Fibroblast of lung (primary cell): ENCODE results near the gene PIP5K1C. TPM values are rescaled to one million over a fixed set of nuclear protein-coding genes. Genes with fewer than 3 reads are reported as not detected.

Source experiments
- DNase-seq, 2 donors: peaks; one replicate each; pipeline versions ENCODE4 v3.0.0 to v3.0.0-alpha.2; 2010; ENCODE audit warnings: low read depth in 2 of 2
- H2AFZ ChIP-seq: 2 replicates; pipeline ENCODE4 v1.5.1; 2012; ENCODE audit warnings: low read length, control low read depth, inconsistent platforms
- H3K27ac ChIP-seq: 2 replicates; pipeline ENCODE4 v1.5.1; 2011; ENCODE audit warnings: low read length, control low read depth; ENCODE audit not compliant: insufficient read depth
- H3K27me3 ChIP-seq: 2 replicates; pipeline ENCODE4 v1.5.1; 2011; ENCODE audit warnings: mild to moderate bottlenecking, low read length; ENCODE audit not compliant: control insufficient read depth, insufficient read depth
- H3K36me3 ChIP-seq: 2 replicates; pipeline ENCODE4 v1.5.1; 2011; ENCODE audit warnings: low read length; ENCODE audit not compliant: control insufficient read depth, insufficient read depth
- H3K4me1 ChIP-seq: 2 replicates; pipeline ENCODE4 v1.5.1; 2011; ENCODE audit warnings: low read length; ENCODE audit not compliant: control insufficient read depth, insufficient read depth; ENCODE audit errors: extremely low read depth
- H3K4me2 ChIP-seq: 2 replicates; pipeline ENCODE4 v1.5.1; 2011; ENCODE audit warnings: low read length, control low read depth; ENCODE audit not compliant: insufficient read depth; ENCODE audit errors: extremely low read depth
- H3K4me3 ChIP-seq, 4 experiments: fragments of 200-600 bp in 1 of 4; sonication (generic) in 1 of 4; replicated peaks in 1 of 4; 2 replicates each; pipeline ENCODE4 v1.5.1; 2011 to 2016; ENCODE audit warnings: low read length in 4 of 4, low read depth in 3 of 4, mild to moderate bottlenecking in 3 of 4, control low read depth in 2 of 4, inconsistent platforms in 1 of 4, mixed read lengths in 1 of 4; ENCODE audit not compliant: insufficient read depth in 1 of 4; ENCODE audit errors: control extremely low read depth in 1 of 4
- H3K79me2 ChIP-seq: 2 replicates; pipeline ENCODE4 v1.5.1; 2012; ENCODE audit warnings: mild to moderate bottlenecking, low read length, inconsistent platforms; ENCODE audit not compliant: control insufficient read depth, insufficient read depth
- H3K9ac ChIP-seq: 2 replicates; pipeline ENCODE4 v1.5.1; 2011; ENCODE audit warnings: mild to moderate bottlenecking, low read length, control low read depth; ENCODE audit not compliant: insufficient read depth
- H3K9me3 ChIP-seq: 2 replicates; pipeline ENCODE4 v1.5.1; 2012; ENCODE audit warnings: low read depth, low read length; ENCODE audit not compliant: control insufficient read depth, insufficient read depth
- H4K20me1 ChIP-seq: 2 replicates; pipeline ENCODE4 v1.5.1; 2011; ENCODE audit warnings: low read length; ENCODE audit not compliant: control insufficient read depth, insufficient read depth; ENCODE audit errors: extremely low read depth
- EZH2 ChIP-seq: IDR thresholded peaks from 2 replicates; pipeline ENCODE4 v1.5.1; 2012; ENCODE audit warnings: low read length, control low read depth, mild to moderate bottlenecking; ENCODE audit errors: missing control alignments
- polyA plus RNA-seq, 2 donors: library from polyadenylated mRNA; depleted of rRNA in 1 of 2; stranded (reverse) in 1 of 2; unstranded in 1 of 2; fragments of >200 nt; gene quantifications; 2 replicates each; pipeline ENCODE4 v1.2.1, GENCODE V29; 2011 to 2012; ENCODE audit warnings: missing spikeins in 1 of 2
- total RNA-seq: library from RNA; depleted of rRNA; stranded (reverse); fragments of >200 nt; gene quantifications from 2 replicates; pipeline ENCODE4 v1.2.1, GENCODE V29; 2014
- TF ChIP-seq, protein P1 (sequence below), 2 donors: IDR thresholded peaks in 1 of 2; conservative IDR thresholded peaks in 1 of 2; 1 replicate in 1 of 2; 2 replicates in 1 of 2; pipeline ENCODE4 v1.5.1; 2011 to 2012; ENCODE audit warnings: low read length in 2 of 2, control low read depth in 1 of 2, inconsistent platforms in 1 of 2, low read depth in 1 of 2, mild to moderate bottlenecking in 1 of 2

Gene PIP5K1C
- total and polyA plus RNA-seq, 2 donors (not counting 1 experiment from before 2014, with no cell fraction given) = 8.7 to 16.7 TPM

GRCh38 chr19:3603121-3603811, 97.0 kb downstream of the PIP5K1C start:
- Histone ChIP-seq H3K4me3 (no peak overlapping the region), H3K4me1 (peaks cover 9% of the 10 kb centered on the region), H4K20me1 (no peaks in the 10 kb centered on the region), H2AFZ (no peak overlapping the region), H3K79me2 (no peaks in the 10 kb centered on the region), H3K9ac (no peak overlapping the region), H3K27ac (no peak overlapping the region), H3K9me3 (no peaks in the 10 kb centered on the region), H3K4me2 (no peak overlapping the region), H3K27me3 (no peaks in the 10 kb centered on the region), H3K36me3 (peaks cover 2% of the 10 kb centered on the region)
- DNase-seq = no peak
- no peak for TF ChIP-seq EZH2
- TF ChIP-seq, protein P1, sequence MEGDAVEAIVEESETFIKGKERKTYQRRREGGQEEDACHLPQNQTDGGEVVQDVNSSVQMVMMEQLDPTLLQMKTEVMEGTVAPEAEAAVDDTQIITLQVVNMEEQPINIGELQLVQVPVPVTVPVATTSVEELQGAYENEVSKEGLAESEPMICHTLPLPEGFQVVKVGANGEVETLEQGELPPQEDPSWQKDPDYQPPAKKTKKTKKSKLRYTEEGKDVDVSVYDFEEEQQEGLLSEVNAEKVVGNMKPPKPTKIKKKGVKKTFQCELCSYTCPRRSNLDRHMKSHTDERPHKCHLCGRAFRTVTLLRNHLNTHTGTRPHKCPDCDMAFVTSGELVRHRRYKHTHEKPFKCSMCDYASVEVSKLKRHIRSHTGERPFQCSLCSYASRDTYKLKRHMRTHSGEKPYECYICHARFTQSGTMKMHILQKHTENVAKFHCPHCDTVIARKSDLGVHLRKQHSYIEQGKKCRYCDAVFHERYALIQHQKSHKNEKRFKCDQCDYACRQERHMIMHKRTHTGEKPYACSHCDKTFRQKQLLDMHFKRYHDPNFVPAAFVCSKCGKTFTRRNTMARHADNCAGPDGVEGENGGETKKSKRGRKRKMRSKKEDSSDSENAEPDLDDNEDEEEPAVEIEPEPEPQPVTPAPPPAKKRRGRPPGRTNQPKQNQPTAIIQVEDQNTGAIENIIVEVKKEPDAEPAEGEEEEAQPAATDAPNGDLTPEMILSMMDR (conservative IDR thresholded peaks at IDR 0.05 in 1 of 2, IDR thresholded peaks at IDR 0.05 in 1 of 2; ENCODE audit: low read depth in 1 of 2, low read length in 2 of 2) = no peak

DNA sequence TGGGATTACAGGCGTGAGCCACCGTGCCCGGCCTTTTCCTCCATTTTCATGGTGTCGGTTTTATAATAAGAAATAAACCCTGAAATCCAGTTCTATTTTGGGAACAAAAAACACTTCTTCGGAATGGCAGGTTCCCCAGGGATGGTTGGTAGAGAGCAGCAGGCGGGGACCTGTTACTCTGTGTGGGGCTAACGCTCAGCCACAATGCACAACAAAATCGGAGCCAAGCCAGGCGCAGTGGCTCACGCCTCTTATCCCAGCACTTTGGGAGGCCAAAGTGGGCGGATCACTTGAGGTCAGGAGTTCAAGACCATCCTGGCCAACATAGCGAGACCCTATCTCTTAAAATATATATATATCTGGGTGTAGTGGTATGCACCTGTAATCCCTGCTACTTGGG, 99.2 kb downstream of the PIP5K1C start:
- Histone ChIP-seq H4K20me1 (no peaks in the 10 kb centered on the region), H3K9me3 (no peaks in the 10 kb centered on the region), H3K4me3 (no peak overlapping the region), H3K36me3 (peaks cover 2% of the 10 kb centered on the region), H3K9ac (no peak overlapping the region), H3K4me2 (no peak overlapping the region), H3K27me3 (no peaks in the 10 kb centered on the region), H2AFZ (no peak overlapping the region), H3K79me2 (no peaks in the 10 kb centered on the region), H3K27ac (no peak overlapping the region), H3K4me1 (peaks cover 5% of the 10 kb centered on the region)
- DNase-seq = no peak
- no peak for TF ChIP-seq EZH2
- TF ChIP-seq, protein P1 (conservative IDR thresholded peaks at IDR 0.05 in 1 of 2, IDR thresholded peaks at IDR 0.05 in 1 of 2; ENCODE audit: low read depth in 1 of 2, low read length in 2 of 2) = no peak

DNA sequence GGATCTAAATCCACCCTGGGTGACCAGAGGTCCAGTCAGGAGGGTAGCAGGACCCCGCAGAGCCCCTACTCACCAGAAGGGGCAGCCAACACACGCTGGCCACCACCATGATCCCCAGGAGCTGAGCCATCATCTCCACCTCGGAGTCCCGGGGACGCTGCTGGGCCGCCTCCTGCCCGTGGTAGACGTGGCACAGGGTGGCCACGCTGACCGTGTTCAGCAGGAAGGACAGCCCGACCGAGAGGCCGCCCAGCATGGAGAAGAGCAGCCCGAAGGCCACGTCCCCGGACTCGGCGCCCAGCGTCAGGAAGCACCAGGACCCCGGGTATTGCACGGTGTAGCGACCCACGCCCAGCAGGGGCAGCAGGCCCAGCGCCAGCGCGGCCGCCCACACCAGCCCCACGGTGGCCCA, 100.5 kb downstream of the PIP5K1C start:
- Histone ChIP-seq H3K36me3 (peaks cover 2% of the 10 kb centered on the region), H4K20me1 (no peaks in the 10 kb centered on the region), H2AFZ (no peak overlapping the region), H3K27me3 (no peaks in the 10 kb centered on the region), H3K4me1 (peaks cover 2% of the 10 kb centered on the region), H3K79me2 (no peaks in the 10 kb centered on the region), H3K9me3 (no peaks in the 10 kb centered on the region), H3K4me2 (no peak overlapping the region), H3K4me3 (no peak overlapping the region), H3K27ac (no peak overlapping the region), H3K9ac (no peak overlapping the region)
- no peak for TF ChIP-seq EZH2
- TF ChIP-seq, protein P1 (conservative IDR thresholded peaks at IDR 0.05 in 1 of 2, IDR thresholded peaks at IDR 0.05 in 1 of 2; ENCODE audit: low read depth in 1 of 2, low read length in 2 of 2) = no peak
- DNase-seq = no peak
